Astrocyte (in vitro differentiated cells and primary cell): ENCODE results near the gene NRSN2. TPM values are rescaled to one million over a fixed set of nuclear protein-coding genes. Genes with fewer than 3 reads are reported as not detected.
A peak's percentile ranks its signal among the peaks of the same experiment; 100 is the strongest.

ENCODE experiments used
- DNase-seq: peaks from one replicate; pipeline ENCODE4 v3.0.0-alpha.2; 2010; ENCODE audit warnings: low read depth
- FAIRE-seq: peaks from 2 replicates; lab custom pipeline; 2011; peaks lifted over from hg19 to GRCh38; lab: Jason Lieb, UNC
- H2AFZ ChIP-seq: 2 replicates; pipeline ENCODE4 v1.6.0; 2012; ENCODE audit warnings: low read depth, low read length, inconsistent platforms
- H3K27ac ChIP-seq: 2 replicates; pipeline ENCODE4 v1.5.1; 2011; ENCODE audit warnings: low read depth, low read length, inconsistent platforms
- H3K27me3 ChIP-seq: 2 replicates; pipeline ENCODE4 v1.6.0; 2011; ENCODE audit warnings: low read length, inconsistent platforms; ENCODE audit not compliant: insufficient read depth
- H3K36me3 ChIP-seq: 2 replicates; pipeline ENCODE4 v1.5.1; 2011; ENCODE audit warnings: low read length, inconsistent platforms; ENCODE audit not compliant: insufficient read depth
- H3K4me1 ChIP-seq: 2 replicates; pipeline ENCODE4 v1.5.1; 2011; ENCODE audit warnings: low read length, inconsistent platforms; ENCODE audit not compliant: insufficient read depth
- H3K4me2 ChIP-seq: 2 replicates; pipeline ENCODE4 v1.6.0; 2012; ENCODE audit warnings: low read length, inconsistent platforms
- H3K4me3 ChIP-seq: 2 replicates; pipeline ENCODE4 v1.5.1; 2011; ENCODE audit warnings: low read depth, mild to moderate bottlenecking, low read length, inconsistent platforms; ENCODE audit not compliant: insufficient read depth
- H3K79me2 ChIP-seq: 2 replicates; pipeline ENCODE4 v1.6.0; 2012; ENCODE audit warnings: mild to moderate bottlenecking, low read length, inconsistent platforms; ENCODE audit not compliant: insufficient read depth
- H3K9ac ChIP-seq: 2 replicates; pipeline ENCODE4 v1.6.0; 2012; ENCODE audit warnings: mild to moderate bottlenecking, low read length, inconsistent platforms
- H3K9me3 ChIP-seq: 2 replicates; pipeline ENCODE4 v1.5.1; 2012; ENCODE audit warnings: low read depth, mild to moderate bottlenecking, low read length, inconsistent platforms; ENCODE audit not compliant: insufficient read depth
- H4K20me1 ChIP-seq: 2 replicates; pipeline ENCODE4 v1.6.0; 2012; ENCODE audit warnings: low read length, inconsistent platforms; ENCODE audit not compliant: insufficient read depth
- H3K27ac Mint-ChIP-seq: one replicate; pipeline ENCODE4 v1.8.0; 2021; ENCODE audit warnings: mild to moderate bottlenecking, mixed read lengths; ENCODE audit not compliant: unreplicated experiment
- H3K27me3 Mint-ChIP-seq: one replicate; pipeline ENCODE4 v1.8.0; 2021; ENCODE audit warnings: low read depth, mixed read lengths; ENCODE audit not compliant: unreplicated experiment
- H3K36me3 Mint-ChIP-seq: one replicate; pipeline ENCODE4 v1.8.0; 2021; ENCODE audit warnings: low read depth, mixed read lengths; ENCODE audit not compliant: unreplicated experiment
- H3K4me1 Mint-ChIP-seq: one replicate; pipeline ENCODE4 v1.8.0; 2021; ENCODE audit warnings: low read depth, mixed read lengths; ENCODE audit not compliant: unreplicated experiment
- H3K4me3 Mint-ChIP-seq: one replicate; pipeline ENCODE4 v1.8.0; 2021; ENCODE audit warnings: mild to moderate bottlenecking, moderate library complexity, mixed read lengths; ENCODE audit not compliant: unreplicated experiment
- H3K9me3 Mint-ChIP-seq: one replicate; pipeline ENCODE4 v1.8.0; 2021; ENCODE audit warnings: mild to moderate bottlenecking, mixed read lengths; ENCODE audit not compliant: unreplicated experiment
- EZH2 ChIP-seq: IDR thresholded peaks from 2 replicates; pipeline ENCODE4 v1.6.1; 2012; ENCODE audit warnings: mild to moderate bottlenecking, low read length, inconsistent platforms; ENCODE audit not compliant: insufficient read depth
- total RNA-seq: library from RNA; stranded (reverse); gene quantifications from 2 replicates; pipeline ENCODE4 v1.2.1, GENCODE V29; 2021
- TF ChIP-seq, protein P1 (sequence below): IDR thresholded peaks from 2 replicates; pipeline ENCODE4 v1.5.1; 2011; ENCODE audit warnings: low read depth, mild to moderate bottlenecking, inconsistent platforms, low read length, moderate library complexity; ENCODE audit not compliant: insufficient read depth

NRSN2 gene
- total RNA-seq, 1 donor from 2014 or later = 57.8 TPM

- Histone ChIP-seq H3K79me2 (no peaks in the 10 kb centered on the region), H2AFZ (no peak overlapping the region), H3K9me3 (no peaks in the 10 kb centered on the region), H3K9ac (no peak overlapping the region), H4K20me1 (no peaks in the 10 kb centered on the region), H3K27me3 (no peaks in the 10 kb centered on the region), H3K4me1 (peaks cover 18% of the 10 kb centered on the region), H3K27ac (no peak overlapping the region), H3K36me3 (no peaks in the 10 kb centered on the region), H3K4me3 (no peak overlapping the region), H3K4me2 (no peak overlapping the region)
- DNase-seq = no peak
- TF ChIP-seq, protein P1, sequence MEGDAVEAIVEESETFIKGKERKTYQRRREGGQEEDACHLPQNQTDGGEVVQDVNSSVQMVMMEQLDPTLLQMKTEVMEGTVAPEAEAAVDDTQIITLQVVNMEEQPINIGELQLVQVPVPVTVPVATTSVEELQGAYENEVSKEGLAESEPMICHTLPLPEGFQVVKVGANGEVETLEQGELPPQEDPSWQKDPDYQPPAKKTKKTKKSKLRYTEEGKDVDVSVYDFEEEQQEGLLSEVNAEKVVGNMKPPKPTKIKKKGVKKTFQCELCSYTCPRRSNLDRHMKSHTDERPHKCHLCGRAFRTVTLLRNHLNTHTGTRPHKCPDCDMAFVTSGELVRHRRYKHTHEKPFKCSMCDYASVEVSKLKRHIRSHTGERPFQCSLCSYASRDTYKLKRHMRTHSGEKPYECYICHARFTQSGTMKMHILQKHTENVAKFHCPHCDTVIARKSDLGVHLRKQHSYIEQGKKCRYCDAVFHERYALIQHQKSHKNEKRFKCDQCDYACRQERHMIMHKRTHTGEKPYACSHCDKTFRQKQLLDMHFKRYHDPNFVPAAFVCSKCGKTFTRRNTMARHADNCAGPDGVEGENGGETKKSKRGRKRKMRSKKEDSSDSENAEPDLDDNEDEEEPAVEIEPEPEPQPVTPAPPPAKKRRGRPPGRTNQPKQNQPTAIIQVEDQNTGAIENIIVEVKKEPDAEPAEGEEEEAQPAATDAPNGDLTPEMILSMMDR = no peak
- no peak for TF ChIP-seq EZH2
- Mint-ChIP-seq H3K4me1 (peaks cover 24% of the 10 kb centered on the region), H3K4me3 (no peak overlapping the region), H3K9me3 (no peaks in the 10 kb centered on the region), H3K36me3 (no peaks in the 10 kb centered on the region), H3K27ac (no peak overlapping the region), H3K27me3 (no peaks in the 10 kb centered on the region)
- no peak for FAIRE-seq
These were observed 20.0 kb downstream of the NRSN2 start for GRCh38 chr20:366719-367485.

GRCh38 chr20:367486-367887 lies 20.6 kb downstream of the NRSN2 start:
- H3K4me1 Mint-ChIP-seq = peaks cover 25% of the 10 kb centered on the region
- Histone ChIP-seq H3K9me3 (no peaks in the 10 kb centered on the region), H3K4me3 (no peak overlapping the region), H2AFZ (no peak overlapping the region), H3K27ac (no peak overlapping the region), H3K4me1 (peaks cover 23% of the 10 kb centered on the region), H3K79me2 (no peaks in the 10 kb centered on the region), H4K20me1 (no peaks in the 10 kb centered on the region), H3K9ac (no peak overlapping the region), H3K36me3 (no peaks in the 10 kb centered on the region), H3K27me3 (no peaks in the 10 kb centered on the region), H3K4me2 (no peak overlapping the region)
- FAIRE-seq = no peak
- no peaks in the 10 kb centered on the region for H3K9me3 Mint-ChIP-seq
- H3K27ac Mint-ChIP-seq = no peak overlapping the region
- TF ChIP-seq EZH2 = no peak
- TF ChIP-seq, protein P1 = no peak
- no peaks in the 10 kb centered on the region for H3K27me3 Mint-ChIP-seq
- H3K36me3 Mint-ChIP-seq = no peaks in the 10 kb centered on the region
- DNase-seq = no peak
- no peak overlapping the region for H3K4me3 Mint-ChIP-seq

DNA sequence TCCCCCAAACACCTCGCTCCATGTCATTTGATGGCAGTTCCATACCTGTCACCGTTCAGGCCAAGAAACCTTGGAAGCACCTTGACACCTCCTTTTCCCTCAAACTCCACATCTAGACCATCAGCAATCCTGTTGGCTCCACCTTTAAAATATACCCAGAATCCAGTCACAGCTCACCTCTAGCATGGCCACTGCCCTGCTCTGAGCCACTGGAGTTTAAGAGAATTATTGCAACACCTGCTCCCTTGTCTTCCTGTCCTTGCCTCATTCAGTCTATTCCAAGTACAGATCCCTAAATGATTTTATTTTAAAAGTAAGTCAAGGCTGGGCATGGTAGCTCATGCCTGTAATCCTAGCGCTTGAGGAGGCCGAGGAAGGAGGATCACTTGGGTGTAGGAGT lies 22.0 kb downstream of the NRSN2 start:
- H3K9me3 Mint-ChIP-seq = no peaks in the 10 kb centered on the region
- no peak overlapping the region for H3K4me3 Mint-ChIP-seq
- TF ChIP-seq, protein P1 = no peak
- TF ChIP-seq EZH2 = no peak
- FAIRE-seq (no peak), DNase-seq (no peak)
- no peaks in the 10 kb centered on the region for H3K79me2 ChIP-seq
- H3K27ac Mint-ChIP-seq = peak overlapping the region; percentile 41
- H3K27me3 ChIP-seq = no peaks in the 10 kb centered on the region
- H3K4me3 ChIP-seq = no peak overlapping the region
- no peak overlapping the region for H3K27ac ChIP-seq
- H3K36me3 Mint-ChIP-seq = no peaks in the 10 kb centered on the region
- no peaks in the 10 kb centered on the region for H3K27me3 Mint-ChIP-seq
- no peak overlapping the region for H3K9ac ChIP-seq
- H2AFZ ChIP-seq = no peak overlapping the region
- peaks cover 22% of the 10 kb centered on the region for H3K4me1 ChIP-seq
- H4K20me1 ChIP-seq = no peaks in the 10 kb centered on the region
- H3K4me2 ChIP-seq = no peak overlapping the region
- H3K4me1 Mint-ChIP-seq = peaks cover 23% of the 10 kb centered on the region
- no peaks in the 10 kb centered on the region for H3K9me3 ChIP-seq
- H3K36me3 ChIP-seq = no peaks in the 10 kb centered on the region
